Measurements from ENCODE around the gene FAM107B. TPM values are rescaled to one million over a fixed set of nuclear protein-coding genes. Genes with fewer than 3 reads are reported as not detected.
A peak's percentile ranks its signal among the peaks of the same experiment; 100 is the strongest.

The FAM107B gene
- total and polyA plus RNA-seq, 2 of the 13 experiments (the other 11 are each of a cell fraction or from before 2014, with no cell fraction given) = 15.7 to 24.8 TPM

- TF ChIP-seq BCL6 (CRISPR knock-in tag; IDR thresholded peaks at IDR 0.05) (no peak), ZBTB7A (CRISPR knock-in tag; IDR thresholded peaks at IDR 0.05) (no peak)
Measured at GRCh38 chr10:14587540-14588083, 187.1 kb downstream of the FAM107B start (continued).

DNA sequence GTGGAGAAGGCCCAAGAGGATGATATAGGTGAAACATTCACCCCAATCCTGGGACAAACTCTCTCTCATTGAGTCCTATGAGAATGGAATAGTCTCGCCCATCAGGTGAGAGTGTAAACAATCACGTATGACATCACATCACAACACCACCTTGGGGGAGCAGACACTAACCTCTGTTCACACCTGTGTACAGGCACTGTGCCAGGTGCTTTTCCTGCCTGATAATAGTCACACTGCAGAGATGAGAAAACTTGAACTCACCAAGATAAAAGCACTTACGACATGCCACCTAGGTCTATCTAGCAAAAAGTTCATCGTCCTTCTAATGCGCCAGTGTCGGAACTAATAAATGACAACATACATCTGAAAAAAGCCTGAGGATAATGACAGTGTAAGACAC is 187.8 kb downstream of the FAM107B start:
- TF ChIP-seq ZMYM4 (CRISPR knock-in tag; IDR thresholded peaks at IDR 0.05) = no peak
- no peaks in the 10 kb centered on the region for H4K20me1 ChIP-seq (ENCODE audit: insufficient read depth, low read length)
- H3K79me2 ChIP-seq (ENCODE audit: insufficient read depth, low read length) = peaks cover 57% of the 10 kb centered on the region
- no peak overlapping the region for H3K9ac ChIP-seq (ENCODE audit: insufficient read depth, low read depth, low read length)
- ATAC-seq (no peak), FAIRE-seq (no peak), DNase-seq (ENCODE audit: low spot score) (no peak)
- no peaks in the 10 kb centered on the region; a peak in 1 of 5 replicates for H3K36me3 ChIP-seq (replicated peaks in 1 of 2; ENCODE audit: control insufficient read depth in 1 of 2, insufficient read depth in 2 of 2, low read length in 2 of 2)
- peaks cover 60% of the 10 kb centered on the region for H3K4me1 ChIP-seq (ENCODE audit: insufficient read depth, low read length)
- POLR2A ChIA-PET = no interaction called here
- no TSS peak for BruUV-seq (replicated peaks)
- H3K27ac ChIP-seq (ENCODE audit: extremely low read length, insufficient read depth, low read length) = no peak overlapping the region
- H3K4me3 ChIP-seq (replicated peaks in 1 of 3; ENCODE audit: insufficient read depth in 1 of 3, low read depth in 2 of 3, low read length in 3 of 3) = no peak overlapping the region
- H3K27me3 ChIP-seq (ENCODE audit: control insufficient read depth in 1 of 2, insufficient read depth in 2 of 2, low read length in 2 of 2) = no peaks in the 10 kb centered on the region
- no peaks in the 10 kb centered on the region for H3K9me3 ChIP-seq (ENCODE audit: low read length)
- CTCF ChIA-PET (ENCODE audit: low intra/inter-chr PET ratio, low total read pairs) = no interaction called here
- in situ Hi-C loops (cut with HindIII; ENCODE audit: extremely low pct_ligation_motif_present, low pct_unique_long_range_greater_than_20kb) (no loop called here), intact Hi-C loops (cut with micrococcal nuclease; ENCODE audit: unreplicated experiment) (no loop called here)
- no peak overlapping the region for H3K4me2 ChIP-seq (ENCODE audit: low read depth, low read length)
- no peak overlapping the region for H2AFZ ChIP-seq (ENCODE audit: low read length)
- WGBS (ENCODE audit: low lambda C conversion rate) = 98% methylated on average over 6 of the region's 6 CpGs

- H3K27ac ChIP-seq (ENCODE audit: extremely low read length, insufficient read depth, low read length) = no peak overlapping the region
- no peak overlapping the region for H3K4me3 ChIP-seq (replicated peaks in 1 of 3; ENCODE audit: insufficient read depth in 1 of 3, low read depth in 2 of 3, low read length in 3 of 3)
- no peaks in the 10 kb centered on the region for H3K27me3 ChIP-seq (ENCODE audit: control insufficient read depth in 1 of 2, insufficient read depth in 2 of 2, low read length in 2 of 2)
- in situ Hi-C loops (cut with HindIII; ENCODE audit: extremely low pct_ligation_motif_present, low pct_unique_long_range_greater_than_20kb) = no loop called here
- H3K9ac ChIP-seq (ENCODE audit: insufficient read depth, low read depth, low read length) = no peak overlapping the region
- peaks cover 69% of the 10 kb centered on the region for H3K4me1 ChIP-seq (ENCODE audit: insufficient read depth, low read length)
- peak; percentile 35 for DNase-seq (ENCODE audit: low spot score)
- H3K4me2 ChIP-seq (ENCODE audit: low read depth, low read length) = peak overlapping the region; percentile 26; the same call in 1 of the 2 replicates
- ChIA-PET POLR2A (no interaction called here), CTCF (ENCODE audit: low intra/inter-chr PET ratio, low total read pairs) (no interaction called here)
- peaks cover 66% of the 10 kb centered on the region for H3K79me2 ChIP-seq (ENCODE audit: insufficient read depth, low read length)
- H3K36me3 ChIP-seq (replicated peaks in 1 of 2; ENCODE audit: control insufficient read depth in 1 of 2, insufficient read depth in 2 of 2, low read length in 2 of 2) = no peaks in the 10 kb centered on the region; a peak in 1 of 5 replicates
- no peak for FAIRE-seq
- WGBS (ENCODE audit: low lambda C conversion rate) = 84% methylated on average over 12 of the region's 15 CpGs
- intact Hi-C loops (cut with micrococcal nuclease; ENCODE audit: unreplicated experiment) = no loop called here
- no TSS peak for BruUV-seq (replicated peaks)
- H2AFZ ChIP-seq (ENCODE audit: low read length) = no peak overlapping the region
- ATAC-seq = peak; percentile 10; the same call in 1 of the 3 replicates
- H3K9me3 ChIP-seq (ENCODE audit: low read length) = no peaks in the 10 kb centered on the region
- no peaks in the 10 kb centered on the region for H4K20me1 ChIP-seq (ENCODE audit: insufficient read depth, low read length)
- TF ChIP-seq, protein P1, sequence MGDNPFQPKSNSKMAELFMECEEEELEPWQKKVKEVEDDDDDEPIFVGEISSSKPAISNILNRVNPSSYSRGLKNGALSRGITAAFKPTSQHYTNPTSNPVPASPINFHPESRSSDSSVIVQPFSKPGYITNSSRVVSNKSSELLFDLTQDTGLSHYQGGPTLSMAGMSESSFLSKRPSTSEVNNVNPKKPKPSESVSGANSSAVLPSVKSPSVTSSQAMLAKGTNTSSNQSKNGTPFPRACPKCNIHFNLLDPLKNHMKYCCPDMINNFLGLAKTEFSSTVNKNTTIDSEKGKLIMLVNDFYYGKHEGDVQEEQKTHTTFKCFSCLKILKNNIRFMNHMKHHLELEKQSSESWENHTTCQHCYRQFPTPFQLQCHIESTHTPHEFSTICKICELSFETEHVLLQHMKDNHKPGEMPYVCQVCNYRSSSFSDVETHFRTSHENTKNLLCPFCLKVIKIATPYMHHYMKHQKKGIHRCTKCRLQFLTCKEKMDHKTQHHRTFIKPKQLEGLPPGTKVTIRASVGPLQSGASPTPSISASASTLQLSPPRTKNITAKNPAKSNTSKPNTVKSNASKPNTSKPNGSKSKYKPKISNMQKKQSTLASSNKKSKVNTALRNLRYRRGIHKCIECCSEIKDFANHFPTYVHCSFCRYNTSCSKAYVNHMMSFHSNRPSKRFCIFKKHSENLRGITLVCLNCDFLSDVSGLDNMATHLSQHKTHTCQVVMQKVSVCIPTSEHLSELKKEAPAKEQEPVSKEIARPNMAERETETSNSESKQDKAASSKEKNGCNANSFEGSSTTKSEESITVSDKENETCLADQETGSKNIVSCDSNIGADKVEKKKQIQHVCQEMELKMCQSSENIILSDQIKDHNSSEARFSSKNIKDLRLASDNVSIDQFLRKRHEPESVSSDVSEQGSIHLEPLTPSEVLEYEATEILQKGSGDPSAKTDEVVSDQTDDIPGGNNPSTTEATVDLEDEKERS (CRISPR knock-in tag; IDR thresholded peaks at IDR 0.05) = no peak
- TF ChIP-seq FOXK1 (CRISPR knock-in tag; IDR thresholded peaks at IDR 0.05; ENCODE audit: borderline replicate concordance, low read depth) (no peak), ZMAT3 (CRISPR knock-in tag; conservative IDR thresholded peaks at IDR 0.05) (no peak), KLF13 (CRISPR knock-in tag; IDR thresholded peaks at IDR 0.05) (no peak), ZNF235 (CRISPR knock-in tag; IDR thresholded peaks at IDR 0.05; ENCODE audit: borderline replicate concordance) (no peak), ZNF512 (CRISPR knock-in tag; IDR thresholded peaks at IDR 0.05) (no peak)
- TF ChIP-seq, protein P2, sequence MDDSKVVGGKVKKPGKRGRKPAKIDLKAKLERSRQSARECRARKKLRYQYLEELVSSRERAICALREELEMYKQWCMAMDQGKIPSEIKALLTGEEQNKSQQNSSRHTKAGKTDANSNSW (CRISPR knock-in tag; IDR thresholded peaks at IDR 0.05; ENCODE audit: borderline replicate concordance) = no peak
Measured at GRCh38 chr10:14585287-14586193, 189.2 kb downstream of the FAM107B start.
